Spinal cord (tissue), 10 donors: ENCODE measurements around the gene TASP1. TPM values are rescaled to one million over a fixed set of nuclear protein-coding genes. Genes with fewer than 3 reads are reported as not detected.
"Not testable (repeated sequence)": the region's sequence is repeated elsewhere in the genome, so short reads cannot be mapped to it uniquely, and the experiment has no call there.

ENCODE experiments used
- DNase-seq, 6 donors: peaks; one replicate each; pipeline versions ENCODE4 v3.0.0 to v3.0.0-alpha.2; 2013 to 2015; ENCODE audit warnings: low spot score in 6 of 6, low read depth in 4 of 6
- H3K27ac ChIP-seq: one replicate; pipeline ENCODE4 v1.5.1; 2013; ENCODE audit warnings: low read depth, low read length, control low read depth
- H3K27me3 ChIP-seq: one replicate; pipeline ENCODE4 v1.6.1; 2013; ENCODE audit warnings: low read length; ENCODE audit not compliant: control insufficient read depth, insufficient read depth
- H3K36me3 ChIP-seq: one replicate; pipeline ENCODE4 v1.6.1; 2013; ENCODE audit warnings: low read length; ENCODE audit not compliant: control insufficient read depth, insufficient read depth
- H3K4me1 ChIP-seq: one replicate; pipeline ENCODE4 v1.6.1; 2013; ENCODE audit warnings: low read length; ENCODE audit not compliant: control insufficient read depth, insufficient read depth
- H3K4me3 ChIP-seq: one replicate; pipeline ENCODE4 v1.5.1; 2013; ENCODE audit warnings: low read depth, low read length, control low read depth
- H3K9me3 ChIP-seq: one replicate; pipeline ENCODE4 v1.6.1; 2013; ENCODE audit warnings: low read length; ENCODE audit not compliant: control insufficient read depth, insufficient read depth
- WGBS: methylation state at CpG from one replicate; pipeline ENCODE4 v1.1.5; 2013; ENCODE audit warnings: missing lambda C conversion rate; ENCODE audit not compliant: insufficient coverage; 5-methylcytosine and 5-hydroxymethylcytosine counted together
- polyA plus RNA-seq, 2 donors: library from polyadenylated mRNA; unstranded; fragments of 120-200 nt; gene quantifications; one replicate each; pipeline ENCODE4 v1.2.1, GENCODE V29; 2013; ENCODE audit not compliant: insufficient read length in 2 of 2
- total RNA-seq, 2 donors: library from RNA; depleted of rRNA in 1 of 2; stranded (reverse); fragments of 120-200 nt in 1 of 2; fragments of >200 nt in 1 of 2; gene quantifications; one replicate each; pipeline versions ENCODE4 v1.2.3 to v1.2.4, GENCODE V29; 2013 to 2014
- donor health status: healthy.

TASP1 gene
- total and polyA plus RNA-seq, 4 donors, result 8.9 to 20.4 (median 14.5) TPM

DNA sequence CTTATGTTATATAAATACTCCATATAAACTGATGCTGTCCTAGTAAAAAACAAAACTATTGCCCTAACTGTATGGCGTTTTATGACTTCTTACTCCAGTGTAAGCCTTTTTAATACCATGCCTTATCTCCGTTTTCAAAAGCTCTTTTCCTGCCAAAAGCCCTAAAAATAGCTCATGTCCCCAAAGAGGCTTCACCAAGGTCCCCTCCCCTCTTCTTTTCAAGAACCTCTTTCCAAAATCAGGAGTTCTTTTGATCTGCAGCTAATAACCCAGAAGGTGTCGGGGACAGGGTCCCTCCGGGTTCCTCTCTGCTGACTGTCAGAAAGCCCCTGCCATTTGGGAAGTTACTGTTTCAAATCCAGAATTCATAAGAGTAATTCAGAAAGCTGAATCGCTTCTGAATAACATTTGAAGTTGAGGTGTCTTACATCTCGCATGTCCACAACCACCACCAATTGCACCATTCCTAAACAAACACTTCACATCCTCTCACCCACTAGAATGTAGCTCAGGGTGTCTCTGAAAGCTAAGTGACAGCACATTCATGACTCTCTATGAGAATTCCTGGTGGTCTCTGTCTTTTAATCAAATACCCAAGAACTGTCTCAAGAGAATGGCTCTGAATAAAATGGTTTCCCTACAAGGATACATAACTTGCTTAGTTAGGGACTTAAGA is 13.3 kb downstream of the TASP1 start:
- 70% methylated on average over 5 of the region's 6 CpGs for WGBS
- no peaks in the 10 kb centered on the region for H3K9me3 ChIP-seq
- H3K4me1 ChIP-seq, result no peaks in the 10 kb centered on the region
- peaks cover 4% of the 10 kb centered on the region for H3K36me3 ChIP-seq
- no peak overlapping the region for H3K27ac ChIP-seq
- no peak overlapping the region for H3K4me3 ChIP-seq
- H3K27me3 ChIP-seq, result no peaks in the 10 kb centered on the region
- DNase-seq, result no peak

DNA sequence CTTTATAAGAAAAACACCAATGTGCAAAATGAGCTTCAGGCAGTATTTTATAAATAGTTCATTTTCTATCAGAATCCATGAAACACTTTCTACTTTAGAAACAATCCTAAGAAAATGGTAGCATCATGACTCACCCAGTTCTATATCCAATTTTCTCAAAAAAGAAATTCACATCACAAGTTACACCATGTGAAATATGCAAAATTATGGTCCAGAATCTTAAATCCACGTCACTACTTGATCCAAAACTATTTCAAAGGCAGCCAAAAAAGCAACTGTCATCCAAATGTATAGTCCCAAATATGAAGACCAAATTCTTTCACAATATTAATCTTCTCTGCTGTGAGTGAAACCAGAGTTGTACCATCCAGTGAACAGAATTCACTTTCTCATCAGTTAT is 19.3 kb downstream of the TASP1 start:
- not testable (repeated sequence) for DNase-seq, H3K9me3 ChIP-seq

DNA sequence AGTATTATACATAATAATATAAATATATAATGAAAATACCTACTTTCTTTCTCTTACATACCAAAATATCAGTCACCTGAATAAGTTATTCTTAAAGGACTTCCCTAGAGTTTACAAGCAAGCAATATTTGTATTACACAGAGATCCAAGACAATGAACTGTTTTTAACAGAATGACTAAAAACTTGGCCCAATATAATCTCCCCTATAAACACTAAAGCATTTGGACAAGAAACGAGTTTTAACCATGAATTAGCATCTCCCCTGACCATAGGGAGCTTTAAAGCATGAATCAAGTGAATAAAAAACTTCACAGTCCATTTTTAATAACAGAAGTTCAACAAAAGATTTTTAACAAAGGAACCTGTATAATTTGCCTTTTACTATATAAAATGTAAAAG is 20.3 kb downstream of the TASP1 start:
- H3K4me1 ChIP-seq, DNase-seq, H3K4me3 ChIP-seq, H3K27me3 ChIP-seq, H3K9me3 ChIP-seq, H3K27ac ChIP-seq, H3K36me3 ChIP-seq: not testable (repeated sequence)
- no CpG with 5 or more reads among the region's 1 CpG for WGBS

More for the DNA sequence above, 19.3 kb downstream of the TASP1 start:
- not testable (repeated sequence) for H3K4me3 ChIP-seq, H3K36me3 ChIP-seq, H3K27ac ChIP-seq, H3K4me1 ChIP-seq, H3K27me3 ChIP-seq
- WGBS, result no CpG with 5 or more reads among the region's 1 CpG

DNA sequence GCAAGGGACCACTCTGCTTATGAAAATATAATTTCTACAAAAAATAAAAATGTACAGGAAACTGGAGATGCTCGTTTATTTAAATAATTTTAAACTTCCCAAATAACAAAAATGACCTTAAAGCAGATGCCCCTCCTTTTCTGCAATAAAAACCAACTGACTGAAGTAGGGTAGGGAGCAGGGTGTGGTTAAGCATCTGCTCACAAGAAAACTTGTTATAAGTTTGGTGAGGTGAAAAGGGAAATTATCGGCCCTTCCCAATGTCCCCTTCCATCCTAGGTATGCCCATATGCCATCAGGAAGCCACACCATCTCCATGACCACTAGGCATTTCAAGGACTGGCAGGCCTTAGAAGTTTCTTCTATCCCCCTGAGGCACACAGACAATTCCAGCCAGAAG is 21.1 kb downstream of the TASP1 start:
- not testable (repeated sequence) for H3K27ac ChIP-seq, DNase-seq, H3K27me3 ChIP-seq, H3K4me3 ChIP-seq, H3K9me3 ChIP-seq, H3K4me1 ChIP-seq, H3K36me3 ChIP-seq
- WGBS, result no CpG with 5 or more reads among the region's 2 CpGs

DNA sequence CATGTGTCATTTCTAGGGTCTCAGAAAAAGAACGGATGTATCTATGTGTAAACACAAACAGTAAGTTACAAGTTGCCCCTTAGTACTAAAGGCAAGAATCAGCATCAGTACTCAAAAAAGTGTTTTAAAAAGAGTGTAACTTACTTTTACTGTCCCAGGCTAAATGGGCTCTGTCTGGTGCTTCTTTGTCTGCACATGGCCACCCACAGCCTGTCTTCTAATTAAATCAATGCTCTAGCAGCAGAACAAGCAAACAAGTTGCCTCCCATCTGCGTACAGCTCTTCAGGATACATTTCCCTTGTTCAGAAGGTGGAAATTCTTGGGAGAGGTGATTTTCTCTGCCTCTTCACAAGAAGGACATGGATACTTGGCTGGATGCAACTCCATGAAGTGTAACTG is 22.0 kb downstream of the TASP1 start:
- H3K4me1 ChIP-seq, H3K4me3 ChIP-seq, H3K27me3 ChIP-seq, H3K9me3 ChIP-seq, H3K27ac ChIP-seq, H3K36me3 ChIP-seq: not testable (repeated sequence)
- DNase-seq, result peak in 1 of 6 donors; percentile 11
- WGBS, result no CpG with 5 or more reads among the region's 2 CpGs

DNA sequence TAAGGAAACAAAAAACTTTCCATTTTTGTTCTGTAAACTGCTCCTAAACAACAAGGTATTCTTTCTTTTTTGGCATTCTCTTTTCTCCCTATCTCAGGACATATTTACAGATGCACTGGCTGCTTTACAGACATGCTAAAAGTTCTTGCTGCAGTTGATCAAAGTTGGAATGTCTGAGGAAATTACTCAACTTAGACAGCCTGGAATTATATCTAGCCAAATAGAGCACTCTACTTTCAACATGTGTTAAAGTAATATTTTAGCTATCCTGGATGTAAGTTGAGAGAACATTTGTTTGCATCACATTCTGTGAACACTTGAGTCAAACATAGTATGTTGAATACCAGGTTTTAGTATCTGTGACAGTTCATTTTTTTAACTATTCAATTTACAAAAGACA is 24.8 kb downstream of the TASP1 start:
- H3K4me1 ChIP-seq, result no peaks in the 10 kb centered on the region
- H3K27me3 ChIP-seq, result no peaks in the 10 kb centered on the region
- H3K9me3 ChIP-seq, result no peaks in the 10 kb centered on the region
- H3K4me3 ChIP-seq, result no peak overlapping the region
- peaks cover 4% of the 10 kb centered on the region for H3K36me3 ChIP-seq
- H3K27ac ChIP-seq, result no peak overlapping the region
- no peak for DNase-seq

DNA sequence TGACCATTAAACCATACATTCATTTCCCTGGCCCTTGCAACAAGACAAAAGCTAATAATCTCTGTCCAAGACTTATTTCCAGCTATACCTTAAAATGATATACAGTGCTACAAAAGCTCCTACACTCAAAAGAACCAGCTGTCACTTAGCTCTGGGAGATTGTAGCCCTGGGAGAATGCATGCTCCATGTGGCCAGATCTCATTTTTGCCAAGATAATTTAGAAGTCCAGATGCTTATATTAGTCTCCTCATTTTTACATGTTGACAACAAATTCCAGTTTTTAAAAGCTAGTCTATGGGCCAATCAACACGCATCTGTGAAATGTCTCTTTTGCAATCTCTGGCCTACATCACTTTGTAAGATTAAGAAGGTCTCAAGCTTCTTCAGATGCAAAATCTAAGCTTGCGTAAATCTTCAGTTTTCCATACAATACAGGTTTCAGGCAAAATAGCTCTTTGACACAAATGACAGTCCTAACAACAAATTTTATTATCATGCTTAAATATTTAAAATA is 27.1 kb downstream of the TASP1 start:
- no peaks in the 10 kb centered on the region for H3K27me3 ChIP-seq
- no peak overlapping the region for H3K27ac ChIP-seq
- no peak for DNase-seq
- 86% methylated on average over 1 of the region's 2 CpGs for WGBS
- no peak overlapping the region for H3K4me3 ChIP-seq
- H3K4me1 ChIP-seq, result no peaks in the 10 kb centered on the region
- no peaks in the 10 kb centered on the region for H3K9me3 ChIP-seq
- H3K36me3 ChIP-seq, result peaks cover 4% of the 10 kb centered on the region

DNA sequence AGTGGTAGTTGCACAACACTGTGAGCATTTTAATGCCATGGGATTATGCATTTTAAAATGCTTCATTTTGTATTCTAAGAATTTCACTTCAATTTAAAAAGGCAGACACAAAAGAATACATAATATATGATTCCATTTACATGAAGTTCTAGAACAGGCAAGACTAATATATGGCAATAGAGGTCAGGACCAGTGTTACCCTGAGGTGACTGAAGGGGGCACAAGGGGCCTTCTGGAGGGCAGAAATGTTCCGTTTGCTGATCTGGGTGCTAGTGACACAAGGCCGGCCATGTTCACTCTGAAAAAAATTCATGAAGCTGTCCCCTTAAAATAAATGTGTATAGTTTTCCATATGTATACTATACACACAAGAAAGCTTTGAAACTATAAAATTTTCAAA is 28.5 kb downstream of the TASP1 start:
- Histone ChIP-seq H3K27me3 (no peaks in the 10 kb centered on the region), H3K27ac (no peak overlapping the region), H3K4me3 (no peak overlapping the region), H3K9me3 (no peaks in the 10 kb centered on the region), H3K4me1 (no peaks in the 10 kb centered on the region), H3K36me3 (peaks cover 4% of the 10 kb centered on the region)
- DNase-seq, result no peak
- WGBS, result no CpG with 5 or more reads among the region's 2 CpGs

DNA sequence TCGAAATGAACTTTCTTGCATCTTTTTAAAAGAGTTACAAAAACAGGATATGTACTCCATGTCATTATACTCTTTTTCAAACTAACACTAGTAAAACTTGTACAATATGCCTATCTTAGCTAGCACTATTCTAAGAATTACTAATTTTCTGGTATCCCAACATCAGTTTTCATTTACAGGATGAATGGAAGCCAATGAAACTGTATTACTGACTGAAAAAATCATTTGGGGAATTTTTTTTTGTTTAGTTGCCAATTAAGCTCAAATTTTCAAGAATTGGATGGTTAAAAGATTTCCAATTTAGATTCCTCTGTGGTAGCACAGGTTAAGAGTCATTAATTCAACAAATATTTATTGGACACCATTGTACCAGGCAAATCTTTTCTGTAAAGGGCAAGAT is 30.7 kb downstream of the TASP1 start:
- H3K9me3 ChIP-seq, result no peaks in the 10 kb centered on the region

DNA sequence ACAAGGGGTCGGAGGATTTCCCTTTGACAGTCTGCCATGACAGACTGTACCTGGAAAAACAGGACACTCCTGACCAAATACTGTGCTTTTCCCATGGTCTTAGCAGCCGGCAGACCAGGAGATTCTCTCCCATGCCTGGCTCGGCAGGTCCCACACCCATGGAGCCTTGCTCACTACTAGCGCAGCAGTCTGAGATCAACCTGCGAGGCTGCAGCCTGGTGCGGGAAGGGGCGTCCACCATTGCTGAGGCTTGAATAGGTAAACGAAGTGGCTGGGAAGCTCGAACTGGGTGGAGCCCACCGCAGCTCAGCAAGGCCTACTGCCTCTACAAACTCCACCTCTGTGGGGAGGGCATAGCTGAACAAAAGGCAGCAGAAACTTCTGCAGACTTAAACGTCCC is 45.3 kb downstream of the TASP1 start:
- 91% methylated on average over 11 of the region's 11 CpGs for WGBS
- not testable (repeated sequence) for H3K4me3 ChIP-seq, H3K4me1 ChIP-seq, H3K27ac ChIP-seq, H3K36me3 ChIP-seq, H3K9me3 ChIP-seq, H3K27me3 ChIP-seq, DNase-seq

More for the DNA sequence above, 30.7 kb downstream of the TASP1 start:
- H3K27me3 ChIP-seq, result no peaks in the 10 kb centered on the region
- H3K4me1 ChIP-seq, result no peaks in the 10 kb centered on the region
- no peak overlapping the region for H3K27ac ChIP-seq
- no peak for DNase-seq
- H3K4me3 ChIP-seq, result no peak overlapping the region
- WGBS, result no CpG with 5 or more reads among the region's 1 CpG
- peaks cover 6% of the 10 kb centered on the region for H3K36me3 ChIP-seq
